ENCODE results near the gene PTPRN2. TPM values are rescaled to one million over a fixed set of nuclear protein-coding genes. Genes with fewer than 3 reads are reported as not detected.
"Not testable (repeated sequence)": the region's sequence is repeated elsewhere in the genome, so short reads cannot be mapped to it uniquely, and the experiment has no call there.

The PTPRN2 gene
- total RNA-seq, 1 donor from 2014 or later = 3.1 TPM

GRCh38 chr7:158516524-158516923, 71.1 kb downstream of the PTPRN2 start:
- no peak for DNase-seq

GRCh38 chr7:158512869-158513268, 74.8 kb downstream of the PTPRN2 start:
- no peak for DNase-seq

GRCh38 chr7:158512042-158512441, 75.6 kb downstream of the PTPRN2 start:
- DNase-seq = no peak

- no peak for DNase-seq
These were observed 78.7 kb downstream of the PTPRN2 start for GRCh38 chr7:158508802-158509385.

- not testable (repeated sequence) for DNase-seq
These were observed 79.3 kb downstream of the PTPRN2 start for GRCh38 chr7:158508321-158508720.

GRCh38 chr7:158507917-158508316, 79.7 kb downstream of the PTPRN2 start:
- DNase-seq = no peak

GRCh38 chr7:158507175-158507574, 80.4 kb downstream of the PTPRN2 start:
- not testable (repeated sequence) for DNase-seq

GRCh38 chr7:158506626-158507025, 81.0 kb downstream of the PTPRN2 start:
- DNase-seq = no peak

- no peak for DNase-seq
These were observed 81.9 kb downstream of the PTPRN2 start for GRCh38 chr7:158505683-158506082.

- no peak for DNase-seq
These were observed 85.4 kb downstream of the PTPRN2 start for GRCh38 chr7:158502068-158502750.

GRCh38 chr7:158501393-158502067, 86.1 kb downstream of the PTPRN2 start:
- no peak for DNase-seq

GRCh38 chr7:158500651-158501052, 87.0 kb downstream of the PTPRN2 start:
- DNase-seq = no peak

- no peak for DNase-seq
These were observed 88.6 kb downstream of the PTPRN2 start for GRCh38 chr7:158499082-158499455.

- DNase-seq = no peak
These were observed 89.1 kb downstream of the PTPRN2 start for GRCh38 chr7:158498443-158499081.

- DNase-seq = no peak
These were observed 90.0 kb downstream of the PTPRN2 start for GRCh38 chr7:158497627-158498026.

GRCh38 chr7:158495786-158496185, 91.8 kb downstream of the PTPRN2 start:
- DNase-seq = peak; percentile 25

- DNase-seq = no peak
These were observed 92.4 kb downstream of the PTPRN2 start for GRCh38 chr7:158495216-158495615.

GRCh38 chr7:158494643-158495042, 93.0 kb downstream of the PTPRN2 start:
- DNase-seq = no peak

GRCh38 chr7:158494162-158494586, 93.4 kb downstream of the PTPRN2 start:
- DNase-seq = no peak

GRCh38 chr7:158492367-158492764, 95.3 kb downstream of the PTPRN2 start:
- DNase-seq = no peak

GRCh38 chr7:158491094-158491493, 96.5 kb downstream of the PTPRN2 start:
- no peak for DNase-seq

- DNase-seq = no peak
These were observed 97.3 kb downstream of the PTPRN2 start for GRCh38 chr7:158490171-158490782.
